Fibroblast of peridontal ligament (primary cell): ENCODE measurements around the gene TCAIM.
A peak's percentile ranks its signal among the peaks of the same experiment; 100 is the strongest.
"Not testable (repeated sequence)": the region's sequence is repeated elsewhere in the genome, so short reads cannot be mapped to it uniquely, and the experiment has no call there.

Experiments used
- DNase-seq: peaks from one replicate; pipeline ENCODE4 v3.0.0-alpha.2; 2010; ENCODE audit errors: extremely low read depth

The TCAIM gene

DNA sequence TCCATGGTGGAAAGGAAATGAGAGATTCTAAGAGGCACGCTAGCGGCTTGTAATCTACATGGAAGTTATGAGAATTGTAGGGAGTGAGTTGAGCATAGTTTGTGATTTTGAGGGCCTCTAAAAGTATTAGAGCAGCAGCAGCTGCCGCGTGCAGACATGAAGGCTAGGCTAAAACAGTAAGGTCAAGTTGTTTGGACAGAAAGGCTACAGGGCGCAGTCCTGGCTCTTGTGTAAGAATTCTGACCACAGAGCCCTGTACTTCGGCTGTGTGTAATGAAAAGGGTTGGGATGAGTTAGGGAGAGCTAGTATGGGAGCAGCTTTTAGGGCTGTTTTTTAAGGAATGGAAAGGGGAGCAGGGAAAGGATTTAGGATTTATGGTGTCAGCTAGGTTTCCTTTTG, 8.0 kb downstream of the TCAIM start:
- not testable (repeated sequence) for DNase-seq

DNA sequence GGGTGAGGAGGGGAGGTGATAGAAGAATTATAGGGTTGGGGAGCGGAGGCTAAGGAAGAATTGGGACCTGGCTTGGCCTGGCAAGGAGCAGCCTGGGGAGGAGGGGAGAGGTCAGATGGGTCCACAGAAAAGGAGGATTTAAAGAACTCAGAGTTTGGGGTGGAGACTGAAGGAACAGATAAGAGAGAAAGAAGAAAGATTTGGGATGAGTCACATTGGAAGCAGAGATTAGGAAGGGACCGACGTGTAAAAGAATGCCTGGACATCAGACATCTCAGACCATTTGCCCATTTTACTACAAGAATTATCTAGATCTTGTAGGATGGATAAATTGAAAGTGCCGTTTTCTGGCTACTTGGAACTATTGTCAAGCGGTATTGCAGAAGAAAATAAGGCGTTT, 10.4 kb downstream of the TCAIM start:
- DNase-seq = no peak

GRCh38 chr3:44353355-44353924, 14.9 kb downstream of the TCAIM start:
- DNase-seq = no peak

DNA sequence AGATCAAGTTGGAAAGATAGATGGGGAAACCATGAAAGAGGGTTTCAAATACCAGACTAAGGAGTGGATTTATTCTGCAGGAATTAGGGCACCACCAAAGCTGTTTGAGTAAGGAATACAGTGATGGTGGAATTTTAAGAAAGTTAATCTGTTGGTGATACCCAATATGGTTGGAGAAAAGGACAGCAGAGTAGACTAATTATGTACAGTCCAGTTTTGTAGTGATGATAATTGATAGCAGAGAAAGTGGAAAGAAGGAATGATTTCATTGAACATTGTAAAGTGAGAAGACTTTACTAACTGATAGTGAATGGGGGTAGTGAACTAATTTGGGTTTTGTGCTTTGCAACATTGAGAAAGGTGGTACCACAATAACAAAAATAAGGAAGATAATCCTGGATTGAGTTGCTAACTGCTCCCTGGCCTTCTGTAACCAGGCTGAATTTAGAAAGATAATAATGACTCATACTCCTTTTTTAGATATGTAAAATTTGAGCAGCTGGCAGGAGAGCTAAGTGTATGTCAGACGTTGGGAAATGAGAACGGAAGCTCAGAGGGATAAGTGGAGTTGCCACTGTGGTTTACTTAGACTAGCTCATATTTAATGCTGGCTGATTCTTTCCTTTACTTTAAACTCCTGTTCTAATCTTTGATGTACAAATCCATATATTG, 16.9 kb downstream of the TCAIM start:
- DNase-seq = peak; percentile 93

- DNase-seq = no peak
Measured at GRCh38 chr3:44359146-44359751, 20.7 kb downstream of the TCAIM start.

DNA sequence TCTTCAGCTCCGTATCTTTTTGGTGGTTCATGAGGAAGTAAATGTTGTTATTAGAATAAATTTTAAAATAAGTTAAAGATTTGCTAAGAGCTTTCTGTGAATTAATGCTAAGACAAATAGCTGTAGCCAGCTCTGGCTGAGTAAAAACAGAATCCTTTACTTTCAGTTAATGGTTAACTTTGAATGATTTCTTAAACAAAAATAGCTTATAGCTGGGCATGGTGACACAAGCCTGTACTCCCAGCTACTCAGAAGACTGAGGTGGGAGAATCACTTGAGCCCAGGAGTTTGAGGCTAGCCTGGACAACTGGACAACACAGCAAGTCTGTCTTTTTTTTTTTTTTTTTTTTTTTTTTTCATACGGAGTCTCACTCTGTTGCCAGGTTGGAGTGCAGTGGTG, 25.0 kb downstream of the TCAIM start:
- no peak for DNase-seq

GRCh38 chr3:44365952-44366351, 27.4 kb downstream of the TCAIM start:
- DNase-seq = no peak

DNA sequence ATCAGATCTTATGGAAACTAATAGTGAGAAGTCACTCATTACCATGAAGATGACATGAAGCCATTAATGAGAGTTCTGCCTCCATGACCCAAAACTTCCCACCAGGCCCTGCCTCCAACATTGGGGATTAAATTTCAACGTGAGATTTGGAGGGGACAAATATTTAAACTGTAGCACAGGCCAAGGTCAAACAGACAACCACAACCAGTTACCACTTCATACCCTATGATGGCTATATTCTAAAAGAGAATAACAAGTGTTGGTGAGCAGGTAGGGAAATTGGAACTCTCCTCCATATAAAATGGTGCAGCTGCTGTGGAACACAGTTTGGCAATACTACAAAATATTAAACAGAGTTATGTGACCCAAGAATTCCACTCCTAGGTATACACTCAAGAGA, 36.9 kb downstream of the TCAIM start:
- no peak for DNase-seq

GRCh38 chr3:44387404-44387803, 48.8 kb downstream of the TCAIM start:
- no peak for DNase-seq

- DNase-seq = no peak
Measured at GRCh38 chr3:44392489-44392888, 53.9 kb downstream of the TCAIM start.

- DNase-seq = no peak
Measured at GRCh38 chr3:44395714-44396113, 57.1 kb downstream of the TCAIM start.

GRCh38 chr3:44396200-44397171, 57.9 kb downstream of the TCAIM start:
- no peak for DNase-seq

DNA sequence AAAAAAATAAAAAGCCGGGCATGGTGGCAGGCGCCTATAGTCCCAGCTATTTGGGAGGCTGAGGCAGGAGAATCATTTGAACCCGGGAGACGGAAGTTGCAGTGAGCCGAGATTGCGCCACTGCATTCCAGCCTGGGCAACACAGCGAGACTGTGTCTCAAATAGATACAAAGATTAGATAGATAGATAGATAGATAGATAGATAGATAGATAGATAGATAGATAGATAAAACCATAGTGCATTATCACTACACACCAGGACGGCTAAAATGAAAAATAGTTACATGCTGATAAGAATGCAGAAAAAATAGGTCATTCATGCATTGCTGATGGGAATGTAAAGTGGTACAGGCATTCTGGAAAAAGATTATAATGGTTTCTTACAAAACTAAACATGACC, 59.7 kb downstream of the TCAIM start:
- DNase-seq = not testable (repeated sequence)

- no peak for DNase-seq
Measured at GRCh38 chr3:44398853-44399252, 60.3 kb downstream of the TCAIM start.

- DNase-seq = no peak
Measured at GRCh38 chr3:44400771-44401170, 62.2 kb downstream of the TCAIM start.

DNA sequence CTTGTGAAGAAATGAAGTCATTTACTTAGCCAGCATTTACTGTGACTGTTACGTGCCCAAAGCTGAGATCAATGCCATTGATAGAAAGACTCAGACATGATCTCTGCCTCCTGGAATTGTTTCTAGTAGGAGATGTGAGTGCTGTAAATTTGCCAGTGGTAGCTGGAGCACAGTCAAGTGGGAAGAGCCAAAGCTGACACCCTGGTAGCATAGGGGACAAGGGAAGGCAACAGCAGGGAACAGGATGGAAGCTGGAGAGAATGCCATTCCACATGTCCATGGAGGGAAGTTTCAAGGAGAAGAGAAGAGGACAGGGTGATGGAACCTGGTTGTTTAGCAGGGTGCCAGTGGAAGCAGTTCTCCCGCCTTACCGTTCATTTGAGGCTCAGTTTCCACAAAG, 64.0 kb downstream of the TCAIM start:
- no peak for DNase-seq

- no peak for DNase-seq
Measured at GRCh38 chr3:44409640-44410410, 71.3 kb downstream of the TCAIM start.

- no peak for DNase-seq
Measured at GRCh38 chr3:44411031-44411645, 72.6 kb downstream of the TCAIM start.

GRCh38 chr3:44412365-44412764, 73.8 kb downstream of the TCAIM start:
- DNase-seq = no peak

DNA sequence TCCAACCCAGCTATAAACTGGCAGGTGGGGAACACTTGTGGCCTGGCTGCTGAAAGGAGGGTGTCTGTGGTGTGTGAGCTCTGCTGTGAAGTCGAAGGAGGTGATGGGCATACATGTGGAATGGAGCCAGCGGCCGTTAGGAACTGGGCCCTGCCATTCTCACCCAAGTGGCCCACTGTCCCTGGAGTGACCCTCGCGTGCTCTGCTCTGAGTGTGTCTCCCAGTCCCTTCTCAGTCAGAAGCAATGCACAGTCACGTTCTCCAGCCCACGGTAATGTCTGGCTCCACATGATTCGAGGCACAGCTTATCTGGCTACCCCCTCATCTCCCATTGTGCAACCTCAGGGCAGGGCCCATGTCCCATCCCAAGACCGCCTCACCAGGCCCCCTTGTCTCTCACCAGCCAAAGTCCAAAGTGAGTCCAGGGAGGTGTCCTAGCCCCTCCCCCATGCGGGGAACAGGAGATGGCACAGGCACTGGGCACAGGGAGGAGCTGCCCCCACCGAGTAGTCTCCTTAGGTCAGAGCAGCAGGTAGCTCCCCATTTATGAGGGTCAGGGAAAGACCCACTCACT, 76.0 kb downstream of the TCAIM start:
- no peak for DNase-seq

DNA sequence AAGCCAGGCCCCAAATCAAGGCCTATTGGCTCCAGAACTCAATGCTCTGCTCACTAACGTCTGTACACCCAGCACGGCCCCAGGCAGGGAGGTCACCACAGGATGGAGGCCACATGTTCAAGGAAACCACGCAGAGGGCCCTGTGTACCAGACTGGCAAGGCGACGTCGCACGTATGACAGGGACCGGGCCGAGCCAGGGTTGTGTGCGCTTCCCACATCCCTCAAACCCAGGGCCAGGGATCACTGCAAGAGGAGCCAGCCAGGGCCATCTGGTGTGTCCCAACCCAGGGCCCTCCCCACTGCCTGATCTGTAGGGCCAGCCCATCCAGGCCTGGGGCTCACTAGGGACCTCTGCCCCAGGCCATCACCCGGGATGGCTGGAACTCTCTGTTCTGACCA, 76.9 kb downstream of the TCAIM start:
- no peak for DNase-seq
